A549 (cell line): ENCODE results near the gene RNASE8. TPM values are rescaled to one million over a fixed set of nuclear protein-coding genes. Genes with fewer than 3 reads are reported as not detected.

Experiments
- ATAC-seq, 2 experiments: fragments of 200-7000 bp in 1 of 2; fragments of >200 bp in 1 of 2; cut with Nextera tagmentation in 1 of 2; cut with Tn5 transposase in 1 of 2; 3 replicates each; pipeline versions ENCODE4 v1.8.0 to v1.9.1; 2018 to 2020; ENCODE audit warnings: mild to moderate bottlenecking in 1 of 2, moderate library complexity in 1 of 2
- CTCF ChIA-PET: fragments of 300-600 bp; sonication (Branson Sonifier 250); formaldehyde crosslinking; extraction: SDS; loops from one replicate; lab custom pipeline; 2021; ENCODE audit warnings: antibody characterized with exemption, inconsistent platforms; lab: Yijun Ruan, JAX
- POLR2A ChIA-PET: fragments of 350-600 bp; formaldehyde crosslinking; extraction: SDS; loops from one replicate; lab custom pipeline; 2021; ENCODE audit warnings: antibody characterized with exemption, inconsistent platforms; lab: Yijun Ruan, JAX
- DNase-seq, 2 experiments: peaks; one replicate each; pipeline versions ENCODE4 v3.0.0 to v3.0.0-alpha.2; 2011 to 2016; ENCODE audit warnings: low read depth in 1 of 2, low spot score in 1 of 2
- FAIRE-seq: peaks from 2 replicates; lab custom pipeline; 2011; peaks lifted over from hg19 to GRCh38; lab: Jason Lieb, UNC
- H3K27ac ChIP-seq, 2 experiments: fragments of >200 bp; sonication (Bioruptor Twin); formaldehyde crosslinking; 3 replicates each; pipeline ENCODE4 v1.5.1; 2016 to 2017
- H3K4me1 ChIP-seq: fragments of >200 bp; sonication (Bioruptor Twin); formaldehyde crosslinking; 3 replicates; pipeline ENCODE4 v1.6.1; 2016
- H3K4me2 ChIP-seq: fragments of >200 bp; sonication (Bioruptor Twin); formaldehyde crosslinking; 3 replicates; pipeline ENCODE4 v1.6.1; 2016
- H3K4me3 ChIP-seq: fragments of >200 bp; sonication (Bioruptor Twin); formaldehyde crosslinking; 3 replicates; pipeline ENCODE4 v1.5.1; 2016
- H3K9me3 ChIP-seq: fragments of >200 bp; sonication (Bioruptor Twin); formaldehyde crosslinking; 3 replicates; pipeline ENCODE4 v1.6.1; 2016
- CBX2 ChIP-seq: fragments of 200-600 bp; sonication (generic); IDR thresholded peaks from 2 replicates; pipeline ENCODE4 v1.6.1; 2016; ENCODE audit warnings: low read depth, mild to moderate bottlenecking, borderline replicate concordance
- ESRRA ChIP-seq: fragments of 150-350 bp; IDR thresholded peaks from 2 replicates; pipeline ENCODE4 v1.6.1; 2014; ENCODE audit warnings: mild to moderate bottlenecking, low read length, borderline replicate concordance
- HDAC2 ChIP-seq: fragments of 200-600 bp; sonication (generic); IDR thresholded peaks from 2 replicates; pipeline ENCODE4 v1.6.1; 2016
- HEYL ChIP-seq: fragments of 250-450 bp; sonication (Bioruptor Pico); IDR thresholded peaks from 2 replicates; pipeline ENCODE4 v1.8.0; 2021; ENCODE audit warnings: mild to moderate bottlenecking, moderate library complexity
- HOXB5 ChIP-seq: fragments of 250-450 bp; sonication (Bioruptor Pico); IDR thresholded peaks from 2 replicates; pipeline ENCODE4 v1.5.0; 2020; ENCODE audit warnings: mild to moderate bottlenecking, moderate library complexity
- MAZ ChIP-seq: fragments of 150-350 bp; IDR thresholded peaks from 2 replicates; pipeline ENCODE4 v1.6.1; 2014; ENCODE audit warnings: antibody characterized with exemption, low read depth, low read length, borderline replicate concordance
- NFE2L2 ChIP-seq: fragments of 150-350 bp; conservative IDR thresholded peaks from 2 replicates; pipeline ENCODE4 v1.6.1; 2014; ENCODE audit warnings: low read length
- NR3C1 ChIP-seq: fragments of >200 bp; sonication (Bioruptor Twin); formaldehyde crosslinking; IDR thresholded peaks from 3 replicates; pipeline ENCODE4 v1.6.1; 2017
- RAD21 ChIP-seq, 2 experiments: fragments of >200 bp in 1 of 2; sonication (Bioruptor Twin) in 1 of 2; formaldehyde crosslinking in 1 of 2; IDR thresholded peaks in 1 of 2; conservative IDR thresholded peaks in 1 of 2; 2 replicates in 1 of 2; 3 replicates in 1 of 2; pipeline ENCODE4 v1.6.1; 2012 to 2018; ENCODE audit warnings: inconsistent platforms in 1 of 2
- RNF2 ChIP-seq: fragments of 200-600 bp; sonication (generic); IDR thresholded peaks from 2 replicates; pipeline ENCODE4 v1.6.1; 2016; ENCODE audit warnings: low read depth, mild to moderate bottlenecking, antibody characterized with exemption, moderate library complexity, borderline replicate concordance
- TP53 ChIP-seq: fragments of 250-450 bp; sonication (Bioruptor Pico); IDR thresholded peaks from 2 replicates; pipeline ENCODE4 v1.5.0; 2021; ENCODE audit warnings: mild to moderate bottlenecking, moderate library complexity
- ZFP36 ChIP-seq: fragments of 450-650 bp; IDR thresholded peaks from 2 replicates; pipeline ENCODE4 v1.6.1; 2014; ENCODE audit warnings: borderline replicate concordance; ENCODE audit not compliant: partially characterized antibody
- ZSCAN20 ChIP-seq: fragments of 250-450 bp; sonication (Bioruptor Pico); IDR thresholded peaks from 2 replicates; pipeline ENCODE4 v1.8.0; 2022; ENCODE audit warnings: mild to moderate bottlenecking, moderate library complexity
- WGBS: methylation state at CpG from one replicate; pipeline ENCODE4 v1.1.6; 2017; ENCODE audit errors: missing lambda C conversion rate; 5-methylcytosine and 5-hydroxymethylcytosine counted together
- polyA plus RNA-seq, 4 experiments: library from polyadenylated mRNA; depleted of rRNA in 3 of 4; stranded (reverse); fragments of >200 nt; fragmentation: RNase III in 1 of 4; extraction: RNeasy Plus Mini Kit Qiagen cat#74134 plus additional on column Dnase treatment in 1 of 4; gene quantifications; 2 replicates in 3 of 4; 3 replicates in 1 of 4; pipeline ENCODE4 v1.2.3, GENCODE V29; 2011 to 2017
- TF ChIP-seq, protein P1 (sequence below): IDR thresholded peaks from 2 replicates; pipeline ENCODE4 v1.6.1; 2012; ENCODE audit warnings: low read depth, borderline replicate concordance
- TF ChIP-seq, protein P2 (sequence below): fragments of 450-650 bp; IDR thresholded peaks from 2 replicates; pipeline ENCODE4 v1.6.1; 2014; ENCODE audit warnings: antibody characterized with exemption
- TF ChIP-seq, protein P3 (sequence below): fragments of 250-450 bp; sonication (Bioruptor Pico); IDR thresholded peaks from 2 replicates; pipeline ENCODE4 v1.5.0; 2020; ENCODE audit warnings: low read depth, mild to moderate bottlenecking, moderate library complexity

The RNASE8 gene
- polyA plus RNA-seq, 2 of the 4 experiments (the other 2 are of a cell fraction): not detected

DNA sequence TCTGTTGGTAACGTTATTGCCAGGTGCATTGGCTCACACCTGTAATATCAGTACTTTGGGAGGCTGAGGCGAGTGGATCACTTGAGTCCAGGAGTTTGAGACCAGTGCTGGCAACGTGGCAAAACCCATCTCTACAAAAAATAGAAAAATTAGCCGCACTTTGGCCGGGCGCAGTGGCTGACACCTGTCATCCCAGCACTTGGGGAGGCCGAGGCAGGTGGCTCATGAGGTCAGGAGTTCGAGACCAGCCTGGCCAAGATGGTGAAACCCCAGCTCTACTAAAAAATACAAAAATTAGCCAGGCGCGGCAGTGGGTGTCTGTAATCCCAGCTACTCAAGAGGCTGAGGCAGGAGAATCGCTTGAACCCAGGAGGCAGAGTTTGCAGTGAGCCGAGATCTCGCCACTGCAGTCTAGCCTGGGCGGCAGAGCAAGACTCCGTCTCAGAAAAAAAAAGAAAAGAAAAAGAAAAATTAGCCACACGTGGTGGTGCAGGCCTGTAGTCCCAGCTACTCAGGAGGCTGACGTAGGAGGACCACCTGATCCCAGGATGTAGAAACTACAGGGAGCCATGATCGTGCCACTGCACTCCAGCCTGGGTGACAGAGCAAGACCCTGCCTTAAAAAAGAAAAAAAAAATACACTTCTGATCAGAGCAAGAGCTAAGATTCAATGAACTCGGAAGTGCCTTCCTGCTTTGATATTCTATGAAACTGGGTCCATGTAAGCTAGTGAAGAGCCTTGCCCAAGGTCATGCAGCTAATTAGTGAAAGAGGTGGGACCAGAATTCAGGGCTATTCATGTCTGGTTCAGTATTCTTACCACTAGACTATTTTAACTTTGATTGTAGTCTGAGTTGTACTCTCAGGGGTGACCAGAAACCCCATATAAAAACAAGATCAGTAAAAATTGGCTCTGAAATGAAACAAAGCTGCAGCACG is 4.2 kb upstream of the RNASE8 start:
- peaks cover 20% of the 10 kb centered on the region for H3K4me1 ChIP-seq
- CTCF ChIA-PET: interaction anchor here (0.6 to 3.7 kb wide), 6 partner anchors 14 to 71 kb away, joined by 3 to 19 read pairs (median 3); no protein-coding TSS in a partner anchor
- ATAC-seq (no peak), FAIRE-seq (no peak), DNase-seq (no peak)
- H3K4me2 ChIP-seq: no peak overlapping the region
- H3K9me3 ChIP-seq: no peaks in the 10 kb centered on the region
- 81% methylated on average over 20 of the region's 20 CpGs for WGBS
- H3K27ac ChIP-seq: no peak overlapping the region
- POLR2A ChIA-PET: no interaction called here
- TF ChIP-seq ESRRA: no peak
- no peak for TF ChIP-seq NFE2L2
- TF ChIP-seq HDAC2: no peak
- TF ChIP-seq HOXB5 (CRISPR knock-in tag): no peak
- TF ChIP-seq CBX2: no peak
- TF ChIP-seq, protein P1, sequence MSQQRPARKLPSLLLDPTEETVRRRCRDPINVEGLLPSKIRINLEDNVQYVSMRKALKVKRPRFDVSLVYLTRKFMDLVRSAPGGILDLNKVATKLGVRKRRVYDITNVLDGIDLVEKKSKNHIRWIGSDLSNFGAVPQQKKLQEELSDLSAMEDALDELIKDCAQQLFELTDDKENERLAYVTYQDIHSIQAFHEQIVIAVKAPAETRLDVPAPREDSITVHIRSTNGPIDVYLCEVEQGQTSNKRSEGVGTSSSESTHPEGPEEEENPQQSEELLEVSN: no peak
- TF ChIP-seq, protein P2, sequence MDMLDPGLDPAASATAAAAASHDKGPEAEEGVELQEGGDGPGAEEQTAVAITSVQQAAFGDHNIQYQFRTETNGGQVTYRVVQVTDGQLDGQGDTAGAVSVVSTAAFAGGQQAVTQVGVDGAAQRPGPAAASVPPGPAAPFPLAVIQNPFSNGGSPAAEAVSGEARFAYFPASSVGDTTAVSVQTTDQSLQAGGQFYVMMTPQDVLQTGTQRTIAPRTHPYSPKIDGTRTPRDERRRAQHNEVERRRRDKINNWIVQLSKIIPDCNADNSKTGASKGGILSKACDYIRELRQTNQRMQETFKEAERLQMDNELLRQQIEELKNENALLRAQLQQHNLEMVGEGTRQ: no peak
- H3K4me3 ChIP-seq: no peak overlapping the region

DNA sequence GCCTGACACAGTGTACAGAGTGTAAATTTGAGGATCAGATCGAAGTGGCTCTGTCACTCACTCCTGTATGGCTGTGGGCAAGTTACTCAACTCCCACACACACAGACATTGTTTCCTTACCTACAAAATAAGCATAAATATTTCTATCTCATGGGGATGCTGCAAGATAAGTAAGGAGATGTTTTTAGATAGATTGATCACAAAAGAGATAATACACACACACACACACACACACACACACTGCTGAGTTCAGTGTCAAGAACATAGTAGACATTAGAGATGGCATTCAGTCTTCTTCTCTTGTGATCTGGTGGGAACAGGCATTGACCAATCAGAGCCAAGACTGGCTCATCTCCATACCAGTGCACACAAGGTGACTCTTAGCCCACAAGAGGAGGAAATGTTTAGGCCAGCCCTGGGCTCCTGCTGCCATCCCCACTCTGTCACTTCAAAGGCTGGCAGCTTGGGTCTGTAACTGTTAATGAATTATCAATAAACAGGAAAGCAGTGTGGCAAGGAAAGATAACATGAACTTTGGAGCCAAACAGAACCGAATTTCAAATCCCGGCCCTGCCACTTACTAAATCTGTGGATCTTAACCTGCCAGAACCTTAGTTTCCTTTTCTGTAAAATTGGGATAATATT is 3.4 kb upstream of the RNASE8 start:
- H3K27ac ChIP-seq: no peak overlapping the region
- no peak overlapping the region for H3K4me3 ChIP-seq
- FAIRE-seq: peak; percentile 32
- H3K9me3 ChIP-seq: no peaks in the 10 kb centered on the region
- DNase-seq: no peak
- peak in 1 of 2 experiments; percentile 71; a peak in 3 of 6 replicates for ATAC-seq
- TF ChIP-seq ZFP36: no peak
- TF ChIP-seq HEYL: no peak
- TF ChIP-seq ZSCAN20: no peak
- TF ChIP-seq MAZ: no peak
- no peak for TF ChIP-seq TP53 (CRISPR knock-in tag)
- TF ChIP-seq NFE2L2: no peak
- no peak for TF ChIP-seq NR3C1
- TF ChIP-seq, protein P3, sequence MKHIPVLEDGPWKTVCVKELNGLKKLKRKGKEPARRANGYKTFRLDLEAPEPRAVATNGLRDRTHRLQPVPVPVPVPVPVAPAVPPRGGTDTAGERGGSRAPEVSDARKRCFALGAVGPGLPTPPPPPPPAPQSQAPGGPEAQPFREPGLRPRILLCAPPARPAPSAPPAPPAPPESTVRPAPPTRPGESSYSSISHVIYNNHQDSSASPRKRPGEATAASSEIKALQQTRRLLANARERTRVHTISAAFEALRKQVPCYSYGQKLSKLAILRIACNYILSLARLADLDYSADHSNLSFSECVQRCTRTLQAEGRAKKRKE (CRISPR knock-in tag): no peak
- TF ChIP-seq HDAC2: no peak
- no peak for TF ChIP-seq RAD21 (conservative IDR thresholded peaks at IDR 0.05 in 1 of 2, IDR thresholded peaks at IDR 0.05 in 1 of 2)
- no peak for TF ChIP-seq ESRRA
- TF ChIP-seq RNF2: no peak
- TF ChIP-seq CBX2: no peak
- TF ChIP-seq, protein P2: no peak
- 26% methylated on average over 3 of the region's 3 CpGs for WGBS
- peaks cover 20% of the 10 kb centered on the region for H3K4me1 ChIP-seq
- H3K4me2 ChIP-seq: peak overlapping the region; percentile 14; the same call in 1 of the 3 replicates
- ChIA-PET POLR2A (no interaction called here), CTCF (interaction anchor here (0.6 to 1.6 kb wide), 5 partner anchors 14 to 70 kb away, joined by 3 to 6 read pairs (median 3); no protein-coding TSS in a partner anchor)
